H9 (cell line): Measurements from ENCODE around the gene NHERF1. TPM values are rescaled to one million over a fixed set of nuclear protein-coding genes. Genes with fewer than 3 reads are reported as not detected.

Experiments used
- DNase-seq: peaks from one replicate; pipeline ENCODE4 v3.0.0-alpha.2; 2017
- H2AFZ ChIP-seq: one replicate; pipeline ENCODE4 v1.6.1; 2013; ENCODE audit warnings: mild to moderate bottlenecking, low read length, control low read depth, moderate library complexity
- H2AK5ac ChIP-seq: 2 replicates; pipeline ENCODE4 v1.6.1; 2013; ENCODE audit warnings: low read length, control low read depth, mixed read lengths; ENCODE audit not compliant: insufficient read length
- H2BK120ac ChIP-seq: one replicate; pipeline ENCODE4 v1.6.1; 2013; ENCODE audit warnings: low read depth, mild to moderate bottlenecking, low read length, control low read depth, inconsistent platforms; ENCODE audit not compliant: poor library complexity, severe bottlenecking
- H2BK12ac ChIP-seq: 2 replicates; pipeline ENCODE4 v1.6.1; 2013; ENCODE audit warnings: low read length, control low read depth, mixed read lengths, low read depth; ENCODE audit not compliant: insufficient read length
- H2BK15ac ChIP-seq: 2 replicates; pipeline ENCODE4 v1.6.1; 2013; ENCODE audit warnings: low read depth, low read length, control low read depth
- H2BK20ac ChIP-seq: one replicate; pipeline ENCODE4 v1.6.1; 2013; ENCODE audit warnings: low read depth, mild to moderate bottlenecking, low read length, control low read depth, inconsistent platforms; ENCODE audit not compliant: poor library complexity, severe bottlenecking
- H2BK5ac ChIP-seq: 2 replicates; pipeline ENCODE4 v1.6.1; 2013; ENCODE audit warnings: low read length, control low read depth, mixed read lengths; ENCODE audit not compliant: insufficient read length
- H3K14ac ChIP-seq: 2 replicates; pipeline ENCODE4 v1.6.1; 2013; ENCODE audit warnings: low read length, control low read depth; ENCODE audit not compliant: insufficient read depth
- H3K18ac ChIP-seq: 2 replicates; pipeline ENCODE4 v1.6.1; 2013; ENCODE audit warnings: low read depth, mild to moderate bottlenecking, mixed read lengths, low read length, control low read depth; ENCODE audit not compliant: insufficient read length
- H3K23ac ChIP-seq: 2 replicates; pipeline ENCODE4 v1.6.1; 2013; ENCODE audit warnings: low read length, control low read depth, mixed read lengths, low read depth; ENCODE audit not compliant: insufficient read length
- H3K23me2 ChIP-seq: 2 replicates; pipeline ENCODE4 v1.6.1; 2013; ENCODE audit warnings: low read depth, mild to moderate bottlenecking, mixed read lengths, low read length, control low read depth; ENCODE audit not compliant: insufficient read length, poor library complexity, severe bottlenecking
- H3K27ac ChIP-seq: 2 replicates; pipeline ENCODE4 v1.5.1; 2013; ENCODE audit warnings: low read length, control low read depth, mixed read lengths, low read depth; ENCODE audit not compliant: insufficient read length
- H3K27me3 ChIP-seq: 2 replicates; pipeline ENCODE4 v1.6.1; 2013; ENCODE audit warnings: low read length, control low read depth, inconsistent platforms; ENCODE audit not compliant: insufficient read depth
- H3K4ac ChIP-seq: 2 replicates; pipeline ENCODE4 v1.6.1; 2013; ENCODE audit warnings: low read depth, mild to moderate bottlenecking, control low read depth, inconsistent platforms, low read length, moderate library complexity
- H3K4me1 ChIP-seq: 2 replicates; pipeline ENCODE4 v1.6.1; 2013; ENCODE audit warnings: low read length, control low read depth, inconsistent platforms; ENCODE audit not compliant: insufficient read depth
- H3K4me2 ChIP-seq: 2 replicates; pipeline ENCODE4 v1.6.1; 2013; ENCODE audit warnings: low read length, control low read depth, mixed read lengths; ENCODE audit not compliant: insufficient read length, insufficient read depth
- H3K56ac ChIP-seq: 2 replicates; pipeline ENCODE4 v1.6.1; 2013; ENCODE audit warnings: low read depth, mild to moderate bottlenecking, mixed read lengths, low read length, control low read depth; ENCODE audit not compliant: insufficient read length
- H3K79me1 ChIP-seq: 2 replicates; pipeline ENCODE4 v1.6.1; 2013; ENCODE audit warnings: low read depth, mild to moderate bottlenecking, moderate library complexity, low read length, control low read depth, inconsistent platforms; ENCODE audit not compliant: insufficient read depth, poor library complexity, severe bottlenecking
- H3K79me2 ChIP-seq: 2 replicates; pipeline ENCODE4 v1.6.1; 2013; ENCODE audit warnings: low read length, control low read depth, inconsistent platforms; ENCODE audit not compliant: insufficient read depth
- H3K9ac ChIP-seq: 2 replicates; pipeline ENCODE4 v1.6.1; 2013; ENCODE audit warnings: low read length, control low read depth, mixed read lengths; ENCODE audit not compliant: insufficient read length; ENCODE audit errors: extremely low read depth
- H3K9me3 ChIP-seq: one replicate; pipeline ENCODE4 v1.6.1; 2013; ENCODE audit warnings: low read depth, low read length, inconsistent platforms; ENCODE audit not compliant: control insufficient read depth
- H3T11ph ChIP-seq: one replicate; pipeline ENCODE4 v1.6.1; 2013; ENCODE audit warnings: mild to moderate bottlenecking, low read length, control low read depth, inconsistent platforms
- H4K20me1 ChIP-seq: one replicate; pipeline ENCODE4 v1.6.1; 2013; ENCODE audit not compliant: control insufficient read depth, insufficient read length, insufficient read depth
- H4K5ac ChIP-seq: 2 replicates; pipeline ENCODE4 v1.6.1; 2013; ENCODE audit warnings: low read depth, mild to moderate bottlenecking, mixed read lengths, low read length, control low read depth; ENCODE audit not compliant: insufficient read length
- H4K8ac ChIP-seq: replicated peaks from 2 replicates; pipeline ENCODE4 v1.6.1; 2013; ENCODE audit warnings: low read length, control low read depth, mixed read lengths, low read depth; ENCODE audit not compliant: insufficient read length
- H4K91ac ChIP-seq: 2 replicates; pipeline ENCODE4 v1.6.1; 2013; ENCODE audit warnings: low read depth, mild to moderate bottlenecking, moderate library complexity, mixed read lengths, low read length, control low read depth; ENCODE audit not compliant: insufficient read length
- H3K27ac Mint-ChIP-seq, 3 experiments: 2 replicates in 2 of 3; 3 replicates in 1 of 3; pipeline ENCODE4 v1.8.0; 2020 to 2021; ENCODE audit warnings: mixed read lengths in 3 of 3, mild to moderate bottlenecking in 1 of 3, moderate library complexity in 1 of 3
- H3K27me3 Mint-ChIP-seq: 2 replicates; pipeline ENCODE4 v1.8.0; 2021; ENCODE audit warnings: low read depth, mild to moderate bottlenecking, moderate library complexity, mixed read lengths
- H3K36me3 Mint-ChIP-seq, 3 experiments: 2 replicates in 2 of 3; 3 replicates in 1 of 3; pipeline ENCODE4 v1.8.0; 2020 to 2021; ENCODE audit warnings: low read depth in 3 of 3, mixed read lengths in 3 of 3; ENCODE audit not compliant: insufficient read depth in 1 of 3
- H3K4me1 Mint-ChIP-seq, 2 experiments: 2 replicates each; pipeline ENCODE4 v1.8.0; 2020; ENCODE audit warnings: mixed read lengths in 2 of 2
- H3K4me3 Mint-ChIP-seq, 2 experiments: 2 replicates in 1 of 2; 3 replicates in 1 of 2; pipeline ENCODE4 v1.8.0; 2020 to 2021; ENCODE audit warnings: mild to moderate bottlenecking in 2 of 2, mixed read lengths in 2 of 2, moderate library complexity in 1 of 2
- H3K9me3 Mint-ChIP-seq, 2 experiments: 2 replicates in 1 of 2; 3 replicates in 1 of 2; pipeline ENCODE4 v1.8.0; 2020; ENCODE audit warnings: mild to moderate bottlenecking in 2 of 2, mixed read lengths in 2 of 2, moderate library complexity in 1 of 2
- WGBS: extraction: QIAGEN DNeasy Blood & Tissue Kit; methylation state at CpG from one replicate; pipeline ENCODE4 v1.1.7; 2013; ENCODE audit warnings: missing lambda C conversion rate, low lambda C conversion rate, mixed read lengths; ENCODE audit not compliant: insufficient read length; ENCODE audit errors: extremely low coverage; 5-methylcytosine and 5-hydroxymethylcytosine counted together
- total RNA-seq: library from RNA; stranded (reverse); gene quantifications from 2 replicates; pipeline ENCODE4 v1.2.1, GENCODE V29; 2021
- TF ChIP-seq, protein P1 (sequence below): fragments of 200-600 bp; sonication (generic); conservative IDR thresholded peaks from 3 replicates; pipeline ENCODE4 v1.8.0; 2021; ENCODE audit warnings: antibody characterized with exemption, mild to moderate bottlenecking

The NHERF1 gene
- total RNA-seq, 1 experiment from 2014 or later: 74.4 TPM

GRCh38 chr17:74748279-74748528, 224 bp upstream of the NHERF1 start:
- peak; percentile 98 for DNase-seq
- Mint-ChIP-seq H3K4me3 (peak overlapping the region in 1 of 2 experiments; percentile 53; a peak in 3 of 5 replicates), H3K27ac (no peak overlapping the region), H3K4me1 (peaks cover 56 to 63% of the 10 kb centered on the region in 2 experiments), H3K36me3 (peaks cover 12 to 24% (median 17%) of the 10 kb centered on the region in 3 experiments), H3K27me3 (peaks cover 9% of the 10 kb centered on the region), H3K9me3 (no peaks in the 10 kb centered on the region)
- WGBS: no CpG with 5 or more reads among the region's 34 CpGs
- Histone ChIP-seq H4K91ac (no peak overlapping the region), H3K4me2 (no peak overlapping the region), H2BK5ac (no peak overlapping the region), H2BK20ac (no peak overlapping the region), H2AK5ac (no peak overlapping the region), H3K14ac (no peak overlapping the region), H4K5ac (no peak overlapping the region), H4K20me1 (no peaks in the 10 kb centered on the region), H2BK15ac (no peak overlapping the region), H3K9me3 (no peaks in the 10 kb centered on the region), H3K79me2 (peaks cover 9% of the 10 kb centered on the region; the same call in 1 of the 2 replicates), H3K9ac (no peak overlapping the region), H2BK120ac (no peak overlapping the region), H3K27ac (no peak overlapping the region), H3K23me2 (peaks cover 9% of the 10 kb centered on the region), H3K56ac (no peak overlapping the region), H2AFZ (no peak overlapping the region), H3K79me1 (peaks cover 2% of the 10 kb centered on the region), H3T11ph (no peak overlapping the region), H3K4ac (no peak overlapping the region), H4K8ac (no peak overlapping the region), H3K18ac (no peak overlapping the region), H3K4me1 (peaks cover 11% of the 10 kb centered on the region), H2BK12ac (no peak overlapping the region), H3K27me3 (no peaks in the 10 kb centered on the region), H3K23ac (no peak overlapping the region)
- TF ChIP-seq, protein P1, sequence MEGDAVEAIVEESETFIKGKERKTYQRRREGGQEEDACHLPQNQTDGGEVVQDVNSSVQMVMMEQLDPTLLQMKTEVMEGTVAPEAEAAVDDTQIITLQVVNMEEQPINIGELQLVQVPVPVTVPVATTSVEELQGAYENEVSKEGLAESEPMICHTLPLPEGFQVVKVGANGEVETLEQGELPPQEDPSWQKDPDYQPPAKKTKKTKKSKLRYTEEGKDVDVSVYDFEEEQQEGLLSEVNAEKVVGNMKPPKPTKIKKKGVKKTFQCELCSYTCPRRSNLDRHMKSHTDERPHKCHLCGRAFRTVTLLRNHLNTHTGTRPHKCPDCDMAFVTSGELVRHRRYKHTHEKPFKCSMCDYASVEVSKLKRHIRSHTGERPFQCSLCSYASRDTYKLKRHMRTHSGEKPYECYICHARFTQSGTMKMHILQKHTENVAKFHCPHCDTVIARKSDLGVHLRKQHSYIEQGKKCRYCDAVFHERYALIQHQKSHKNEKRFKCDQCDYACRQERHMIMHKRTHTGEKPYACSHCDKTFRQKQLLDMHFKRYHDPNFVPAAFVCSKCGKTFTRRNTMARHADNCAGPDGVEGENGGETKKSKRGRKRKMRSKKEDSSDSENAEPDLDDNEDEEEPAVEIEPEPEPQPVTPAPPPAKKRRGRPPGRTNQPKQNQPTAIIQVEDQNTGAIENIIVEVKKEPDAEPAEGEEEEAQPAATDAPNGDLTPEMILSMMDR: no peak
